Spleen (tissue), 7 donors: ENCODE measurements around the gene SPATA12.

Experiments used
- CTCF ChIP-seq, 11 experiments: fragments of 200-600 bp in 7 of 11; fragments of 450-650 bp in 4 of 11; sonication (generic) in 4 of 11; IDR thresholded peaks in 8 of 11; conservative IDR thresholded peaks in 3 of 11; 1 replicate in 7 of 11; 2 replicates in 4 of 11; pipeline versions ENCODE4 v1.4.0 to v1.8.0; 2016 to 2021; ENCODE audit warnings: antibody characterized with exemption in 11 of 11, inconsistent platforms in 4 of 11, mild to moderate bottlenecking in 1 of 11
- POLR2A ChIP-seq, 3 donors: fragments of 450-650 bp; IDR thresholded peaks; one replicate each; pipeline ENCODE4 v1.5.1; 2017; ENCODE audit warnings: antibody characterized with exemption in 3 of 3, mild to moderate bottlenecking in 1 of 3
- POLR2AphosphoS5 ChIP-seq, 3 donors: sonication (generic); formaldehyde crosslinking; IDR thresholded peaks; one replicate each; pipeline ENCODE4 v1.5.1; 2017; ENCODE audit warnings: antibody characterized with exemption in 3 of 3
- donor health status: DM: no; HTN: no; CAD: no; lungs with moderate emphysema.
- donor health status: DM: no; HTN: no; CAD: no.
- donor health status: DM: no; HTN: no; CAD: no.

GRCh38 chr3:57012847-57013246 is 47.6 kb upstream of the SPATA12 start:
- no peak for TF ChIP-seq CTCF (IDR thresholded peaks at IDR 0.05 in 8 of 11, conservative IDR thresholded peaks at IDR 0.05 in 3 of 11)
- no peak for TF ChIP-seq POLR2A (IDR thresholded peaks at IDR 0.05)
- no peak for TF ChIP-seq POLR2AphosphoS5 (IDR thresholded peaks at IDR 0.05)
